Muscle layer of duodenum (tissue), 2 donors: ENCODE data around the gene PAPPA2.

ENCODE experiments used
- H3K27ac ChIP-seq: one replicate; pipeline ENCODE4 v1.7.0; 2013; ENCODE audit warnings: mild to moderate bottlenecking, low read length
- H3K27me3 ChIP-seq: one replicate; pipeline ENCODE4 v1.7.0; 2013; ENCODE audit warnings: low read depth, mild to moderate bottlenecking, control low read depth, low read length
- H3K36me3 ChIP-seq, 2 donors: one replicate each; pipeline ENCODE4 v1.7.0; 2013; ENCODE audit warnings: low read length in 2 of 2, control low read depth in 1 of 2, mild to moderate bottlenecking in 1 of 2; ENCODE audit not compliant: insufficient read depth in 2 of 2, control insufficient read depth in 1 of 2
- H3K4me1 ChIP-seq, 2 donors: one replicate each; pipeline ENCODE4 v1.7.0; 2013; ENCODE audit warnings: low read length in 2 of 2, mild to moderate bottlenecking in 2 of 2, control low read depth in 1 of 2, moderate library complexity in 1 of 2; ENCODE audit not compliant: insufficient read depth in 2 of 2, control insufficient read depth in 1 of 2
- H3K4me3 ChIP-seq, 2 donors: one replicate each; pipeline ENCODE4 v1.7.0; 2013; ENCODE audit warnings: low read length in 2 of 2, low read depth in 1 of 2, mild to moderate bottlenecking in 1 of 2
- H3K9me3 ChIP-seq, 2 donors: one replicate each; pipeline ENCODE4 v1.7.0; 2013; ENCODE audit warnings: low read length in 2 of 2, control low read depth in 1 of 2, mild to moderate bottlenecking in 1 of 2; ENCODE audit not compliant: control insufficient read depth in 1 of 2
- donor health status: healthy.

The PAPPA2 gene

GRCh38 chr1:176460544-176461336 is 2.2 kb upstream of the PAPPA2 start:
- no peak overlapping the region for H3K27ac ChIP-seq
- H3K27me3 ChIP-seq, result no peaks in the 10 kb centered on the region
- H3K9me3 ChIP-seq, result peaks cover 0 to 8% of the 10 kb centered on the region in 2 donors
- H3K36me3 ChIP-seq, result no peaks in the 10 kb centered on the region
- no peaks in the 10 kb centered on the region for H3K4me1 ChIP-seq
- H3K4me3 ChIP-seq, result no peak overlapping the region

GRCh38 chr1:176461576-176461975 is 1.4 kb upstream of the PAPPA2 start:
- Histone ChIP-seq H3K27me3 (no peaks in the 10 kb centered on the region), H3K4me3 (no peak overlapping the region), H3K27ac (no peak overlapping the region), H3K4me1 (no peaks in the 10 kb centered on the region), H3K36me3 (no peaks in the 10 kb centered on the region), H3K9me3 (peaks cover 0 to 8% of the 10 kb centered on the region in 2 donors)

GRCh38 chr1:176466514-176466913 is 3.5 kb downstream of the PAPPA2 start:
- no peak overlapping the region for H3K27ac ChIP-seq
- H3K27me3 ChIP-seq, result no peaks in the 10 kb centered on the region
- no peaks in the 10 kb centered on the region for H3K9me3 ChIP-seq

GRCh38 chr1:176469450-176470010 is 6.6 kb downstream of the PAPPA2 start:
- H3K9me3 ChIP-seq, result no peaks in the 10 kb centered on the region
- H3K4me3 ChIP-seq, result no peak overlapping the region
- H3K36me3 ChIP-seq, result no peaks in the 10 kb centered on the region
- H3K27me3 ChIP-seq, result no peaks in the 10 kb centered on the region
- no peaks in the 10 kb centered on the region for H3K4me1 ChIP-seq
- H3K27ac ChIP-seq, result no peak overlapping the region

More at GRCh38 chr1:176466514-176466913, 3.5 kb downstream of the PAPPA2 start:
- Histone ChIP-seq H3K36me3 (no peaks in the 10 kb centered on the region), H3K4me1 (no peaks in the 10 kb centered on the region), H3K4me3 (no peak overlapping the region)

GRCh38 chr1:176471338-176472121 is 8.6 kb downstream of the PAPPA2 start:
- no peak overlapping the region for H3K4me3 ChIP-seq
- no peak overlapping the region for H3K27ac ChIP-seq
- H3K27me3 ChIP-seq, result no peaks in the 10 kb centered on the region
- H3K36me3 ChIP-seq, result no peaks in the 10 kb centered on the region
- no peaks in the 10 kb centered on the region for H3K9me3 ChIP-seq
- no peaks in the 10 kb centered on the region for H3K4me1 ChIP-seq

- no peaks in the 10 kb centered on the region for H3K36me3 ChIP-seq
- no peaks in the 10 kb centered on the region for H3K9me3 ChIP-seq
- no peaks in the 10 kb centered on the region for H3K27me3 ChIP-seq
- H3K27ac ChIP-seq, result no peak overlapping the region
- no peak overlapping the region for H3K4me3 ChIP-seq
- no peaks in the 10 kb centered on the region for H3K4me1 ChIP-seq
These were observed 17.0 kb downstream of the PAPPA2 start for GRCh38 chr1:176479971-176480370.

- Histone ChIP-seq H3K27ac (no peak overlapping the region), H3K36me3 (no peaks in the 10 kb centered on the region), H3K27me3 (no peaks in the 10 kb centered on the region), H3K9me3 (no peaks in the 10 kb centered on the region), H3K4me1 (no peaks in the 10 kb centered on the region), H3K4me3 (no peak overlapping the region)
These were observed 17.8 kb downstream of the PAPPA2 start for GRCh38 chr1:176480750-176481149.

- no peak overlapping the region for H3K27ac ChIP-seq
- no peak overlapping the region for H3K4me3 ChIP-seq
- no peaks in the 10 kb centered on the region for H3K9me3 ChIP-seq
- H3K4me1 ChIP-seq, result no peaks in the 10 kb centered on the region
- no peaks in the 10 kb centered on the region for H3K27me3 ChIP-seq
- H3K36me3 ChIP-seq, result no peaks in the 10 kb centered on the region
These were observed 22.1 kb downstream of the PAPPA2 start for GRCh38 chr1:176485083-176485482.

GRCh38 chr1:176494436-176494835 is 31.5 kb downstream of the PAPPA2 start:
- peaks cover 0 to 3% of the 10 kb centered on the region in 2 donors for H3K4me1 ChIP-seq
- H3K36me3 ChIP-seq, result no peaks in the 10 kb centered on the region
- no peak overlapping the region for H3K27ac ChIP-seq
- H3K9me3 ChIP-seq, result no peaks in the 10 kb centered on the region
- no peak overlapping the region for H3K4me3 ChIP-seq
- no peaks in the 10 kb centered on the region for H3K27me3 ChIP-seq

GRCh38 chr1:176499671-176500070 is 36.7 kb downstream of the PAPPA2 start:
- no peak overlapping the region for H3K4me3 ChIP-seq
- H3K9me3 ChIP-seq, result no peaks in the 10 kb centered on the region
- no peaks in the 10 kb centered on the region for H3K4me1 ChIP-seq
- H3K27ac ChIP-seq, result no peak overlapping the region
- H3K36me3 ChIP-seq, result no peaks in the 10 kb centered on the region
- H3K27me3 ChIP-seq, result no peaks in the 10 kb centered on the region

GRCh38 chr1:176501599-176501998 is 38.6 kb downstream of the PAPPA2 start:
- Histone ChIP-seq H3K4me1 (no peaks in the 10 kb centered on the region), H3K9me3 (no peaks in the 10 kb centered on the region), H3K27ac (no peak overlapping the region), H3K36me3 (no peaks in the 10 kb centered on the region), H3K27me3 (no peaks in the 10 kb centered on the region), H3K4me3 (no peak overlapping the region)
